HG03342 (cell line): ENCODE measurements around the gene ATP9A.
"Not testable (repeated sequence)": the region's sequence is repeated elsewhere in the genome, so short reads cannot be mapped to it uniquely, and the experiment has no call there.

Source experiments
- ATAC-seq: cut with Tn5 transposase; IDR thresholded peaks from one replicate; pipeline ENCODE4 v1.9.1; 2021; ENCODE audit warnings: mild to moderate bottlenecking, moderate library complexity; ENCODE audit not compliant: unreplicated experiment

Gene ATP9A

DNA sequence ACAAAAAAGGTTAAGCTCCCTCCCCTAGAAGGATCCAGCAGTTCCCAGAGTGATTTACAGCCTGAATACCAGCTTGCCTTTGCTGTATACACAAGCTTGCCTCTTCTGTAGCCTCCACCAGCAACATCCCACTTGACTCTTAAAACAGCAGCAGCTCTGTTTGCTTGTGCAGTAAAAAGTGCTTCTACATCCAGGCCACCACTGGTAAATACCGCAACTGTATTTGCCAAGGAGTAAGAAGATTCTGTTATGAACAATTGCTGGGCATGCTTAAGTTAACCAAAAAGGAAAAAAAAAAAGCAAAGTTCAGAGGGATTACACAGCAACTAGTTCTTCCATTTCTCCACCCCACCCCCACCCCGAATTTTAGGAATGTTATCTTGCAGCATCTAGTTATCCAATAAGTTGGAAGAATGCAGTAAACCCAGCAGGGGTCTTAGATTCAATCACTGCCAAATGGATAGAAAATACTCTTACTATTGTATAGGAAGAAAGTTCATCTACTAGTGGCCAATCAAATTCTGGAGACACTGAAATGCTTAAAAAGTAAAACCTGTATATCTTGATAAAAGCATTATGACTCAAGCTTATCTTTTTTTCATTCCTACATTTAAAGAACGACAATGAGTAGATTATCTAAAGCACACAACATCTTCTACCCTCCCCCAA, 29.3 kb upstream of the ATP9A start:
- ATAC-seq, result no peak

DNA sequence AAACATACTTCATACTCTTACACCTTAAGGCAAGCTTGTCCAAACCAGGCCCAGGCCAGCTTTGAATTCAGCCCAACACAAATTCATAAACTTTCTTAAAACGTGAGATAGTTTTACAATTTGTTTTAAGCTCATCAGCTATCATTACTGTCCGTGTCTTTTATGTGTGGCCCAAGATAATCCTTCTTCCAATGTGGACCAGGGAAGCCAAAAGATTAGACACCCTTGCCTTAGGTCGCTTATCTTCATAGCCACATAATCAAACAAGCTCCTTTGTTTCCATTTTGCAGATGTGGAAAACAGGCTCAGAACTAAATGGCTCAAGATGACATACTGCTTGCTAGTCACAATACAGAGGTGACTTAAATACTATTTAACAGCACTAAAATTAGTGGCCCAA, 28.1 kb upstream of the ATP9A start:
- no peak for ATAC-seq

DNA sequence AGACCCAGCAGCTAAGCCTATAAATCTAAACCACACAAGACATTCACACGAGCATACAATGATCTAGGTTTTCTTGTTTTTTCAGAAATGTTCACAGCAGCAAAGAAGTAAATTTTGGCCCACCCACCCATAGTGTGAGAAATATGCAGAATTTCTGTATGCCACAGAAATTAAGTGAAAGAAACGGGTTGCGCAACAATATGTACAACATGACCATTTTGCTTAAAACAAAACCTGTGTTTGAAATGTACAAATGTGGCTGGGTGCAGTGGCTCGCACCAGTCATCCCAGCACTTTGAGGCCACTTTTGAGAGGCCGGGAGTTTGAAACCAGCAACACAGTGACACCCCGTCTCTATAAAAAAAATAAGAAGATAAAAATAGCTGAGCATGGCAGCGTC, 24.8 kb upstream of the ATP9A start:
- no peak for ATAC-seq

DNA sequence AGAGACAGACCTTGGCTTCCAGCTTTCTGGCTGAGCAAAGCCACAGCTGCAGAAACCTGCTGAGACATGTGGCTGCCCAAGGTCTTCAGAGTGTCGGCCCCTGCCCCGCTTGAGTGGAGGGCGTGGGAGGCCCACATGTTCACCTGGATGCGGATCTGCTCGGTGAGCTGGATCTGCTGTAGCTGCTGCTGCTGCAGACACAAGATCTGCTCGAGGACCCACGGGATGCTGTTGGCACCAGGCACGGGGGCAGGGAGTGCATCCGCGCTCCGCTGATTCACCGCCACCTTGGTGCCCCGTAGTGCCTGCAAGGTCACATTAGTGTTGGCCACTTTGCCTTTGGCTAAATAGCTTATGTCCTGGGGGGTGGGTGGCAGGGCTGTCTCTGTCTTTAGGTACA, 23.4 kb upstream of the ATP9A start:
- no peak for ATAC-seq

DNA sequence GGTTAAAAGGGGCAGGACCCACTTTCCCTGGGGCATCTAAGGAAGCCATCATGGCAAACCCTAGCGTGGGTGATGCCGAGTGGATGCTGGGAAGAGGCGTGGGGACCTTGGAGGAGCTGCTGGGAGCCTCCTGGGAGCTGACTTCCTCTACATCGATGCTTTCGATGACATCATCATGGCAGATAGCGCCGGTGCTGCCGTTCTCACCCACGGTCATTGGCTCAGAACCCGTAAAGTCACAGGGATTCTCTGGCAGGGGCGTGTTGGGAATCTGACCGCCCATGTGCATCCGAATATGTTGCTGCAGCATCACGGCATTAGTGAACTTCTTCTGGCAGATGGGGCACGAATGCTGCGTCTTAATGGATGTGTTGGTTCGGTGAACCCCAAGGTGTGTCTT, 22.1 kb upstream of the ATP9A start:
- ATAC-seq, result no peak

DNA sequence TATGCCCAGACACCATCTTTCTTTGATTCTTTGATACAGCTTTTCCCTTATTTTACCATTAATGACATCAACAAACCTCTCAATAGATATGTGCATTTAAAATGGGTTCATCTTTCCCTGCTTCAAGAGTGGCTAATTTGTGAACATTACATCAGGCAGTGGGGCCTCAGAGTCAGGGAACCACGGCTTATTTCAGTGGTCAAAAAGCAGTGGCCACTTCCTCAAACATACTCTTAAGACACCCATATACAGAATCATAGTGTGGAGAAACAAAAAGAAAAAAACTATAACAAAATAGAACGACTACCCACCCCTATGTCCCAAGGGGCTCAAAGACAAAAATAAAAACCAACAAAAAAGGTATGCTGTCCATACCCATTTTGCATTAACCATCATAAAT, 21.2 kb upstream of the ATP9A start:
- no peak for ATAC-seq

DNA sequence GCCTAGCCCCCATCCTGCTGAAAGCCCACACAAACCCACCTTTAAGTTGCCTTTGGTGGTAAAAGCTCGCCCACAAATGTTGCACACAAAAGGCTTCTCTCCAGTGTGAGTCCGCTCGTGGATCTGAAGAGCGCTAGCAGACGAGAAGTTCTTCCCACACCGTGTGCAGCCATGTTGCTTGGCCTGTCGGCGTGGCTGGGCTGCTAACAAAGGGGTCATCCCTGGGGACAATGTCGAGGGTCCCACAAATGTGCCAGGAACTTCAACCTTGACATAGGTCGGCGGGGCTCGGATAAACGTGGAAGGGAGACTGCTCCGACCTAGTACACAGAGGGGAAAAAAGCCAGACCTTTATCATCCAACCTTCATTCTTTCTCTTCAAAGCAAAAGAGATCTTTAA, 20.6 kb upstream of the ATP9A start:
- ATAC-seq, result no peak

DNA sequence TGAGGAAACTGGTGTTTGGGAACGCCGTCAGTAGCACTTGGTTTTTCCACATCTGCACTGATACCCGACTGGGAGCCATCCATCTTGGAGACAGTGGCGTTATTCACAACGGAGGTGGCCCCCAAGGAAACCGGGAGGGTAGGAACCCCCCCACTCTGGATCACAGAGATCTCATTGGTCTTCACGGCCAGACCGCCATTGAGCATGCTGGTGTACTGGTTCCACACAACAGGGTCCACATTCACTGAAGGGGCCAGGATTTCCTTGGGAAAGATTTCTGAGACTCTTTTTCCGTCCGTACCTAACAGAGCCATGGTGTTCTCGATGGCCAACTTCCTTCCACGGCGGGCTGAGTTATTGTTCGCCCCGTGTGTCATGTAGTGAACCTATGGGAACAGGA, 16.1 kb upstream of the ATP9A start:
- ATAC-seq, result no peak

DNA sequence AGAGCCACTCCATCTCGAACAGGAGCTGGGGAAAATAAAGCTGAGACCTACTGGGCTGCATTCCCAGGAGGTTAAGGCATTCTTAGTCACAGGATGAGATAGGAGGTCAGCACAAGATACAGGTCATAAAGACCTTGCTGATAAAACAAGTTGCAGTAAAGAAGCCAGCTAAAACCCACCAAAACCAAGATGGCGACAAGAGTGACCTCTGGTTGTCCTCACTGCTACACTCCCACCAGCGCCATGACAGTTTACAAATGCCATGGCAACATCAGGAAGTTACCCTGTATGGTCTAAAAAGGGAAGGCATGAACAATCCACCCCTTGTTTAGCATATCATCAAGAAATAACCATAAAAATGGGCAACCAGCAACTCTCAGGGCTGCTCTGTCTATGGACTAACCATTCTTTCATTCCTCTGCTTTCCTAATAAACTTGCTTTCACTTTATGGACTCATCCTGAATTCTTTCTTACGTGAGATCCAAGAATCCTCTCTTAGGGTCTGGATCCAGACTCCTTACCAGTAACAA, 10.1 kb upstream of the ATP9A start:
- not testable (repeated sequence) for ATAC-seq

DNA sequence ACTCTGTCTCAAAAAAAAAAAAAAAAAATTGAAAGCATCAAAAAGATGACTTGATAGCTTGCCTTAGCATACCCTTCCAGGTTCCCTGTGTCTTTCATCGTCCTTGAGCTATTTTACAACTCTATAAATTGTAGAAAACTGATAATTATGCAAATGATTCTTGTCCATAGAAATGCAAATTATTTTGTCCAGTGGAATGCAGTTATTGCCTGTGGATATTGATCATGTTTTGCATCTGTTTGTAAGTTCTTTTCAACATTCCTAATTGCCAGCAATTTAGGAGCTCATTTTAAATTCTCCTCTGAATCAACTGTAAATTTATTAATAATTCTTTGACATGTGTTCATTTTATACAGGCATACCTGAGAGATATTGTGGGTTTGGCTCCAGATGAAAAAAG, 7.1 kb upstream of the ATP9A start:
- ATAC-seq, result no peak

DNA sequence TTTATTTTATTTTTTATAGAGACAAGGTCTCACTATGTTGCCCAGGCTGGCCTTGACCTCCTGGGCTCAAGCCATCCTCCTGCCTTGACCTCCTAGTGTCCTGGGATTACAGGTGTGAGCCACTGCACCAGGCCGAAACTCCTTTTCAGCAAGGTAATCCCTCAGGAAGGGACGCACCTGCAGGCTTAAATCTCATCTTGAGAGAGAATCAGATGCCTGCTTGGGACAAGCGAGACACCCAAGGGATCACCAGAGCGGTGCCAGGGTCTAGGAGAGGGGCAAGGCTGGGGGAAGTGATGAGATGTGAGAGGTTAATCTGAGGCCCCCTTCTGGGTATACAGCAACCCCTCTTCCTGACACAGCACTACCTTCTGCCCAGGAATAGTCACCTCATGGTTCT, 4.0 kb upstream of the ATP9A start:
- no peak for ATAC-seq

DNA sequence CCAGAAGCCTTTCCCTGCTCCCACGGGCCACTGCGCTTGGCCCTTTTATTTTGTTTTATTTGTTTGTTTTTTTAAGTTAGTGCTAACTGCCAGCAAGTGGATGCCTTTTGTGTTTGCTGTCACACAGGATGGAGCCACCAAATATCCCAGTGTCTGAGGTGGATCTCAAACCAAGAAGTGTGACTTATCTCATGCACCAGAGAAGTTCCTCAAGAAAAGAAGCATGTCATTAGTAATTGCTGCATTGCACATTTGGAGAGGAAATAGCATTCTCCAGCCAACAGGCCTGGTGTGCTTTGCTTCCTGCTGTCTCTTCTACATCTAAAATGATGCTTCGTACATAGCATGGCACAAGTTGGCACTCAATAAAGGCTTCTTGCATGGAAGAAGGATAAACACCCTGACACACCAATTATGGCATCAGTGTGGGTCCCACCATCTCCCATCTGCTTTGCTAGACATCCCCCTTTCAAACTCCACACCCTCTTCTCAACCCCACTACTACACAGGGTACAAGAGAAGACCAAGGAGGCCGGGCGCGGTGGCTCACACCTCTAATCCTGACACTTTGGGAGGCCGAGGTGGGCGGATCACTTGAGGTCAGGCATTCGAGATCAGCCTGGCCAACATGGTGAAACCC, 1.9 kb upstream of the ATP9A start:
- ATAC-seq, result no peak

DNA sequence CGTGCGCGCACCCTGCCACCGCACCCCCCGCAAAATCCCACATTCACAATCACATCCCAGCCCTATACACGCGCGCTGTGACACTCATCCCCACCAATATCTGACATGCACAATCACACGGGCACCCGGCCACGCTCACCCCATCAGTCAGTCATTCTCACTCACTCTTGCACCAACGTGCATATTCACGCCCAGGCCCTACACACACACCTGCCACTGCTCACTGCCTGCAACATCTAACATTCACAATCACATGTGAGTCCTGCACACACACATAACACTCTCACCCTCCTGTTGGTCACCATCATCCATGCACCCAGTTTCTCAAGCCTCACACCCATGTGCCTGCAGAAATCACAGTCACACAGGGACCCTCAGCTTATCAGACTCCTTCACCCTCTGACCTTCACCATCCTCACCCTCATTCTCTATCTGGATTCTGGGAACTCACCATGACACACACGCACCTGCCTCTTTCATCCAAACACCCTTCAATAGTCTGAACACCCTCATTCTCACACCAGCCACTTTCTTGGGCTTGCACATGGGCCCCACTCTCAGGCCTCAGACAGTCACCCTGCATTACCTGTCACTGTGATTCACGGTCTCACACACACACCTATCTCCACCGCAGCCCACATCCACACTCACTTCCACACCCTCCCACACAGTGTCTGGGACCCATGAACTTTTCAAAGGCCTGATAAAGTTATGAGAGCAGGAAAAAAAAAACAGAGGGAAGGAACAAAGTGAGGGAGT, 748 bp upstream of the ATP9A start:
- no peak for ATAC-seq

DNA sequence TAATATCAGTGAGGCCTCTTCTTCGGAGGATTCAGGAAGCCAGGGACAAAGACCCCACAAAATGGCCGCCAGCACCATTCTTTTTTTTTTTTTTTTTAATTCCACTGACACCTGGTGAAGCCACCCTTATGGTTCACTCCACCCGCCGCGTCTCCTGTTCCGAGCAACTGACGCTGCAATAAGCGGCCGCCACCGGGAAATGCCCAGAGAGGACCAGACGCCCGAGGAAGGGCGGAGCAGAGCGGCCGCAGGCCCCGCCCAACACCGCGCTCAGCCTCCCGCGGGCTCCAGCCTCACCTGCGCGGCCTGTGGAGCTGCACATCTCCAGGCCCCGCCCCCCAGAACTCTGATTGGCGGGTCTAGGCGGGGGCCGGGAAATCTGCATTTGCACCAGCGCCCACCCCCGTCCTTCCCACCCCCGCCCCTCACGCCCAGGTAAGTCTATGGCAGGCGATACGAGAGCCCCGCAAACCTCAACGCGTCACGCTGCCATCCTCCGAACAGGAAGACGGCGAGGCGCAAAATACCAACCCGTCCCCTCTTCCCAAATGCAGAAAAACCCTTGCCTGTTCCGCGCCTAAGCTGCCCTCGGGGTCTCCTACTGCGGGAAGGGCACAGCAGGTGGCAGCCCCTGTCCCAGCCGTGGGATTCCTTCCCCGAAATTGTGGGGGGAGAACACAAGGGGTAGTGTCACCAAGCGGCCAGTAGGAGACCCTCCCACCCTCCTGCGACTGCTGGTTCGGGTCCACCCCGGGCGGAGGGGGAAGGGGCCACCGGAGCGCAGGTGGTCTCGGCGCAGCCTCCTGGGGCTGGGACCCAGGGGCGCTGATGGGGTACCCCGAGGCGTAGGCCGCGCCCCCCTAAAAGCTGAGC, 960 bp downstream of the ATP9A start:
- no peak for ATAC-seq

DNA sequence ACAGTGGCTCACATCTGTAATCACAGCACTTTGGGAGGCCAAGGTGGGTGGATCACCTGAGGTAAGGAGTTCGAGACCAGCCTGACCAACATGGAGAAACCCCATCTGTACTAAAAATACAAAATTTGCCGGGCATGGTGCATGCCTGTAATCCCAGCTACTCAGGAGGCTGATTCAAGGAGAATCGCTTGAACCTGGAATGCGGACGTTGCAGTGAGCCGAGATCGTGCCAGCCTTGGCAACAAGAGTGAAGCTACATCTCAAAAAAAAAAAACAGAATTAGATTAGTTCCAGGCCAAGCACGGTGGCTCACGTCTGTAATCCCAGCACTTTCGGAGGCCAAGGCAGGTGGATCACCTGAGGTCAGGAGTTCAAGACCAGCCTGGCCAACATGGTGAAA, 2.8 kb downstream of the ATP9A start:
- ATAC-seq, result not testable (repeated sequence)

DNA sequence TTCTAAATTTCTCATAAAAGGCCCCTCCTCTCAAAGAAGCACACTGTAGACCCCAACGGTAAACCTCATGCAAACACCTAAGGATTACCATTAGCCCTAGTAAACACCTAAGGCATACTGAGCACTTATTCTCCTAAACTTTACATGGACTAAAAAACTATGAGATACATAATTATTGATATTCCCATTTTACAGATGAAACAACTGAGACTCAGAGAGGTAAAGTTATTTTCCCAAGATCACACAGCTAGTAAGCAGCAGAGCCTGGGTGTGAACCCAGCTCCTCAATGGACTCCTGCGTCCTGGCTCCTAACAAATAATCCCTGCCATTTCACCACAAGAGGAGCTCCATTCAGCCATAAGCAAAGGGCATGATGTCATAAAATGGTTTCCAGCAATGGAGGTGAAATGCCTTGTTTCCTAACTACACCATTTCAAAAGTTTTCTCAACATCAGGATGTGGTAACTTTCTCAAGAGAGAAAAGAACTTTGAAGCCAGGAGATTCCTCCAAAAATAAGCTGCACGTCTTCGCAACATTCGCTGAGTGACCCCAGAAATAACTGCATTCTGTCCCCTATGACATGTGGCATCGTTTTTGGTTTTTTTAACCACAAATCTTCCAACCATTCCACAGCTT, 4.1 kb downstream of the ATP9A start:
- ATAC-seq, result no peak

DNA sequence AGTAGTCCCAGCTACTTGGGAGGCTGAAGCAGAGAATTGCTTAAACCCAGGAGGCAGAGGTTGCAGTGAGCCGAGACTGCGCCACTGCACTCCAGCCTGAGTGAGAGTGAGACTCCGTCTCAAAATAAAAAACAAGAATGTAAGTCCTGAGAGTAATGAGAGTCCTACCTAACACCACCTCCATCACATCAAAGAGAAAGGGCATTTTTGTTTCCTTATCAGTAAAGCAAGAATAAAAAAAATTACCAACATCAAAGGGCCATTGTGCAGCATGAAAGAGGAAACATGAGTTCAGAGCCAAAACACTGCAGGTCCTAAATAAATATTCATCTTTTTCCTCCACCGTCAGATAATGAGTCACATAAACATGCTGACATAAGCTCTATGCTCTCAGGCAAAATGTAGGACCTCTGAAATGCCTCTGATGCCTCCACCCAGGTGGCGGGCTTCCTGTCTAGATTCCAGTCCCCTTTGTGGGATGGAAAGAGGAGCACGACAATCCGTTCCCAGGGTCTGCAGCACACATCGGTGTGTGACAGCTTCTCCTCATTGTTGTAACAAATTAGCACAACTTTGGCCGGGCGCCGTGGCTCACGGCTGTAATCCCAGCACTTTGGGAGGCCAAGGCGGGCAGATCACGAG, 7.2 kb downstream of the ATP9A start:
- ATAC-seq, result no peak

DNA sequence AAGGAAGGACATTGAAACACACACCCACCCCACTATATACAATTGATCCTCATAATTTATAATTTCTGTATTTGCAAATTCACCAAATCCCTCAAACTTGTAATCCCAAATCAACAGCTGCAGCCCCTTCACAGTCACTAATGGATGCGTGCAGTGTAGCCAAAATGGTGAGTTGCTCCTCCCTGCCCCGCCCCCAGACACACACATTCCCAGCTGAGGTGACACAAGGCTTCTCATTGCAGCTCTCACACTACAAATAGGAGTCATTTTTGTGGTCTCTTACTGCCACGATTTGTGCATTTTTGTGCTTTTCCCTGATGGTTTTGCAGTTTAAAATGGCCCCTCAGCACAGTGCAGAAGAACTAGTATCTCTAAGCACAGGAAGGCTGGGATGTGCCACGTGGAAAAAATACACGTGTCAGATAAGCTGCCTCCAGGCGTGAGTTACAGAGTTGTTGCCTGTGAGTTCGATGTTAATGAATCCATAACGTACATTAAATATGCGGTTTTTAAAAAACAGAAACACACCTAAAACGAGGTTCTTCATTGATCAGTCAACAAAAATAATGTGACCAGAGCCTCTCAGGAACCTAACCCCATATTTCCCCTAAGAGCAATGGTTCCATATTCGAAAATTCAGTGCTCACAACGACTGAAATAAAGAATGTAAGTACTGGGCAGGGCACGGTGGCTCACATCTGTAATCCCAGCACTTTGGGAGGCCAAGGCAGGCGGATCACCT, 8.2 kb downstream of the ATP9A start:
- ATAC-seq, result no peak

DNA sequence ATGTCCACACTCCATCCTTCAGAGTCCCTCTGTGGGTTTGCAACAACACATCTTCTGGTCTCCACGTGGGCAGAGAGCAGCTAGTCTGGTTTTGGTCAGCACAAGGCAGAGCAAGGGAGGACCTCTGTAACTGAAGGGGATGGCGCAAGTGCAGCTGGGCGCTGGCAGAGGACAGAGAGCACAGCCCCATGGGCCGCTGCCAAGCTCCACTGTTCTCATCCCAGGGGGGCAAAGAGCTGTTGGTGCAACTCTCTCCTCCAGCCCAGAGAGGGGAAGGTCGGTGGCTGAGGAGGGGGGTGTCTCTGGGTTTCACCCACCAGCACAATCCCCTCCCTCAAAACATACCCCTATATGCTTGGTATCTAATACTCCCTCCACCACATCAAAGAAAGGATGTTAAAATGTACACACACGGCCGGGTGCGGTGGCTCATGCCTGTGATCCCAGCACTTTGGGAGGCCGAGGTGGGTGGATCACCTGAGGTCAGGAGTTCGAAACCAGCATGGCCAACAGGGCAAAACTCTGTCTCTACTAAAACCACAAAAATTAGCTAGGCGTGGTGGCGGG, 9.1 kb downstream of the ATP9A start:
- ATAC-seq, result no peak
